Measurements from ENCODE around the gene SAMD8.

The SAMD8 gene

GRCh38 chr10:75071756-75072155 lies 39.7 kb upstream of the SAMD8 start:
- Histone ChIP-seq H3K9me3 (ENCODE audit: control insufficient read depth in 2 of 2, low read length in 2 of 2) (no peaks in the 10 kb centered on the region), H3K36me3 (ENCODE audit: control insufficient read depth in 2 of 2, insufficient read depth in 2 of 2, low read length in 2 of 2) (no peaks in the 10 kb centered on the region), H3K4me3 (ENCODE audit: low read length in 2 of 2) (no peak overlapping the region), H3K9ac (ENCODE audit: low read length in 2 of 2) (no peak overlapping the region), H3K27me3 (ENCODE audit: control insufficient read depth in 1 of 2, insufficient read depth in 2 of 2, low read length in 2 of 2) (no peaks in the 10 kb centered on the region), H3K27ac (ENCODE audit: low read length) (no peak overlapping the region), H3K4me1 (ENCODE audit: control insufficient read depth, insufficient read depth, low read length) (no peaks in the 10 kb centered on the region)

- Histone ChIP-seq H3K9me3 (ENCODE audit: control insufficient read depth in 2 of 2, low read length in 2 of 2) (no peaks in the 10 kb centered on the region), H3K36me3 (ENCODE audit: control insufficient read depth in 2 of 2, insufficient read depth in 2 of 2, low read length in 2 of 2) (no peaks in the 10 kb centered on the region), H3K4me1 (ENCODE audit: control insufficient read depth, insufficient read depth, low read length) (no peaks in the 10 kb centered on the region), H3K27me3 (ENCODE audit: control insufficient read depth in 1 of 2, insufficient read depth in 2 of 2, low read length in 2 of 2) (no peaks in the 10 kb centered on the region), H3K27ac (ENCODE audit: low read length) (no peak overlapping the region), H3K9ac (ENCODE audit: low read length in 2 of 2) (no peak overlapping the region), H3K4me3 (ENCODE audit: low read length in 2 of 2) (no peak overlapping the region)
These were observed 38.7 kb upstream of the SAMD8 start for GRCh38 chr10:75072727-75073126.

DNA sequence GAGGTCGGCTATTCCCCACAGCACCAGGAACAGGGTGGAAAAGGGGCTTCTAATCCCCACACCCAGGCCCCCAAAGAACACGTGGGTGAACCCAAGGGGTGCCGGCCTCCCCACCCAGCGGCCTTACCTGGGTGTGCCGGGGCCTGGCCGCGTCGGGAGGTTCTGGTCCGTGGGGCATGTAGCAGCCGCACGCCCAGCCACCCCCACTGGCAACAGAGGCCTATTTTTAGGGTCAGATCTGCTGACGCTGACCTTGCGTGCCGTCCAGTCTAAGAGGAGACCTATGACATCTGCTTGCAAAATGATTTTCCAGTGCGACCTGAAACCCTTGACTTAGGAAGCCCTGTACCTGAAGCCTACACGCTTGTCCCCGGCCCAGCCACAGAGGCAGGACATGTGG lies 38.0 kb upstream of the SAMD8 start:
- no peak overlapping the region for H3K27ac ChIP-seq (ENCODE audit: low read length)
- H3K9me3 ChIP-seq (ENCODE audit: control insufficient read depth in 2 of 2, low read length in 2 of 2) = no peaks in the 10 kb centered on the region
- H3K4me3 ChIP-seq (ENCODE audit: low read length in 2 of 2) = no peak overlapping the region
- H3K9ac ChIP-seq (ENCODE audit: low read length in 2 of 2) = no peak overlapping the region
- H3K36me3 ChIP-seq (ENCODE audit: control insufficient read depth in 2 of 2, insufficient read depth in 2 of 2, low read length in 2 of 2) = no peaks in the 10 kb centered on the region
- no peaks in the 10 kb centered on the region for H3K27me3 ChIP-seq (ENCODE audit: control insufficient read depth in 1 of 2, insufficient read depth in 2 of 2, low read length in 2 of 2)
- H3K4me1 ChIP-seq (ENCODE audit: control insufficient read depth, insufficient read depth, low read length) = no peaks in the 10 kb centered on the region

DNA sequence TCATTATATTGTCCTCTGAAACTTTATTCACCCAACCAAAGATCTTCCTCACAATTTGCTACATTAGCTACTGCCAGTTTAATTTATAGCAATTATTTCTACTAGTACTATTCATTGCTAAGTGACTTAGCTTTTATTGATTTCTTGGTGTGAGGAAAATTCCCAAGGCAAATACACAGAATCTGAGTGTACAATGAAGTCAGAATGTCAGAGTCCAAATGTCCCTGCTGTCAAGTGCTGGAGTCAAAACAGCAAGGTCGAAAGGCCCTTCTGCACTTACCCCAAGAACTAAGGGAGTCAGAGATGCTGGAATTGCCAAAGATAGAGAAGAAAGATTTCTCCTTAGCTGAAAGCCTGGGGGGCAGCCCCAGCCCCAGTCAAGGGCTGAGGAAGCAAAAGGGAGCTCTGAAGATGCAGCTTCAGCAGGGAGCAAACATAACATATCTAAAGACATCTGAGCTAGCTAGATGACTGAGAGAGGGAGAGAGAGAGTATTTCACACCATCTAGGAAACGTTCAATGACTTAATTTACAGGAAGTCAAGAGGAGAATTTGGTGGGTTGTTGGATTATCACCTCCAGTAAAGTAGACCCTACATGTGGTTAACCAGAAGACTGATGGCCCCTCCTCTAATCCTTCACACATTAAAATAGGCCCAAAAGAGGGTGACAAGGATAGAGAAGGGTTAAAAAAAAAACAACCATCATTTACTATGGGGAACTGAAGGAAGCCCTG lies 36.6 kb upstream of the SAMD8 start:
- Histone ChIP-seq H3K9me3 (ENCODE audit: control insufficient read depth in 2 of 2, low read length in 2 of 2) (no peaks in the 10 kb centered on the region), H3K4me1 (ENCODE audit: control insufficient read depth, insufficient read depth, low read length) (no peaks in the 10 kb centered on the region), H3K36me3 (ENCODE audit: control insufficient read depth in 2 of 2, insufficient read depth in 2 of 2, low read length in 2 of 2) (no peaks in the 10 kb centered on the region), H3K4me3 (ENCODE audit: low read length in 2 of 2) (no peak overlapping the region), H3K9ac (ENCODE audit: low read length in 2 of 2) (no peak overlapping the region), H3K27ac (ENCODE audit: low read length) (no peak overlapping the region), H3K27me3 (ENCODE audit: control insufficient read depth in 1 of 2, insufficient read depth in 2 of 2, low read length in 2 of 2) (no peaks in the 10 kb centered on the region)

GRCh38 chr10:75076348-75076747 lies 35.1 kb upstream of the SAMD8 start:
- no peak overlapping the region for H3K9ac ChIP-seq (ENCODE audit: low read length in 2 of 2)
- H3K27me3 ChIP-seq (ENCODE audit: control insufficient read depth in 1 of 2, insufficient read depth in 2 of 2, low read length in 2 of 2) = no peaks in the 10 kb centered on the region
- no peaks in the 10 kb centered on the region for H3K36me3 ChIP-seq (ENCODE audit: control insufficient read depth in 2 of 2, insufficient read depth in 2 of 2, low read length in 2 of 2)
- no peak overlapping the region for H3K27ac ChIP-seq (ENCODE audit: low read length)
- H3K4me3 ChIP-seq (ENCODE audit: low read length in 2 of 2) = no peak overlapping the region
- H3K9me3 ChIP-seq (ENCODE audit: control insufficient read depth in 2 of 2, low read length in 2 of 2) = peaks cover 1 to 2% of the 10 kb centered on the region in 2 donors
- H3K4me1 ChIP-seq (ENCODE audit: control insufficient read depth, insufficient read depth, low read length) = no peaks in the 10 kb centered on the region

DNA sequence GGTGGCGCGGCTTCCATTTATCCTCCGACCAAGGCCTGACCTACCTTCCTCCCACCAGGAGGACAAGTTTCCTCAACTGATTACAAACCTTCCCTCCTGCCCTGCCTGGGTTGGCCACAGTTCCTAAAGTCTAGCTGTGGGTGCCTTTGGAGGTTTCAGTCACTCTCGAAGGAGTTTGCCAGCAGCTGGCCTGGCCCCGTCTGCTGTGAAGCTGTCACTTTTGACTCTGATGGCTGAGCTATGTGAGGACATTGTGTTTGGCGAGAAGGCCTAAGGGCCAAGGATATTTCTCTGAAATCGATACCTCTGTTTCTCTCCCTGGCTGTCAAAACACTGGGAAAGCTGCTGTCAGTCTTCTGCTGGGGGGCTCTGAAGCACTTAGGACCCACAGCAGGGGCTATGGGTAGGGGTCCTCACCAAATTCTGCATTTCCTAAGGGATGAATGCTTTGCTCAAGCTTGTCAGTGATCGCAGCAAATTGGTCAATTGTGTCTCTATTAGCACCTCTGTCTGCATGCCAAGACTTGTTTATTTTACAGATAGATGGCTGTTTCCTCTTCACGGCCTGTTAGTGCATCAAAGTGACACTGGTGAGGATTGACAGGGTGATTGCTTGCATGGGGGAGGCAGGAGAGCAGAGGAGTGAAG lies 31.9 kb upstream of the SAMD8 start:
- Histone ChIP-seq H3K9ac (ENCODE audit: low read length in 2 of 2) (no peak overlapping the region), H3K4me3 (ENCODE audit: low read length in 2 of 2) (no peak overlapping the region), H3K9me3 (ENCODE audit: control insufficient read depth in 2 of 2, low read length in 2 of 2) (peaks cover 5 to 9% of the 10 kb centered on the region in 2 donors), H3K4me1 (ENCODE audit: control insufficient read depth, insufficient read depth, low read length) (no peaks in the 10 kb centered on the region), H3K27ac (ENCODE audit: low read length) (no peak overlapping the region), H3K36me3 (ENCODE audit: control insufficient read depth in 2 of 2, insufficient read depth in 2 of 2, low read length in 2 of 2) (no peaks in the 10 kb centered on the region), H3K27me3 (ENCODE audit: control insufficient read depth in 1 of 2, insufficient read depth in 2 of 2, low read length in 2 of 2) (no peaks in the 10 kb centered on the region)

GRCh38 chr10:75080554-75080953 lies 30.9 kb upstream of the SAMD8 start:
- H3K9ac ChIP-seq (ENCODE audit: low read length in 2 of 2) = no peak overlapping the region
- peaks cover 5 to 9% of the 10 kb centered on the region in 2 donors for H3K9me3 ChIP-seq (ENCODE audit: control insufficient read depth in 2 of 2, low read length in 2 of 2)
- H3K36me3 ChIP-seq (ENCODE audit: control insufficient read depth in 2 of 2, insufficient read depth in 2 of 2, low read length in 2 of 2) = no peaks in the 10 kb centered on the region
- no peaks in the 10 kb centered on the region for H3K27me3 ChIP-seq (ENCODE audit: control insufficient read depth in 1 of 2, insufficient read depth in 2 of 2, low read length in 2 of 2)
- H3K27ac ChIP-seq (ENCODE audit: low read length) = no peak overlapping the region
- no peaks in the 10 kb centered on the region for H3K4me1 ChIP-seq (ENCODE audit: control insufficient read depth, insufficient read depth, low read length)
- no peak overlapping the region for H3K4me3 ChIP-seq (ENCODE audit: low read length in 2 of 2)

GRCh38 chr10:75081379-75081778 lies 30.1 kb upstream of the SAMD8 start:
- no peak overlapping the region for H3K4me3 ChIP-seq (ENCODE audit: low read length in 2 of 2)
- no peaks in the 10 kb centered on the region for H3K36me3 ChIP-seq (ENCODE audit: control insufficient read depth in 2 of 2, insufficient read depth in 2 of 2, low read length in 2 of 2)
- H3K27ac ChIP-seq (ENCODE audit: low read length) = no peak overlapping the region
- no peak overlapping the region for H3K9ac ChIP-seq (ENCODE audit: low read length in 2 of 2)
- H3K27me3 ChIP-seq (ENCODE audit: control insufficient read depth in 1 of 2, insufficient read depth in 2 of 2, low read length in 2 of 2) = no peaks in the 10 kb centered on the region
- peaks cover 5 to 9% of the 10 kb centered on the region in 2 donors for H3K9me3 ChIP-seq (ENCODE audit: control insufficient read depth in 2 of 2, low read length in 2 of 2)
- no peaks in the 10 kb centered on the region for H3K4me1 ChIP-seq (ENCODE audit: control insufficient read depth, insufficient read depth, low read length)

DNA sequence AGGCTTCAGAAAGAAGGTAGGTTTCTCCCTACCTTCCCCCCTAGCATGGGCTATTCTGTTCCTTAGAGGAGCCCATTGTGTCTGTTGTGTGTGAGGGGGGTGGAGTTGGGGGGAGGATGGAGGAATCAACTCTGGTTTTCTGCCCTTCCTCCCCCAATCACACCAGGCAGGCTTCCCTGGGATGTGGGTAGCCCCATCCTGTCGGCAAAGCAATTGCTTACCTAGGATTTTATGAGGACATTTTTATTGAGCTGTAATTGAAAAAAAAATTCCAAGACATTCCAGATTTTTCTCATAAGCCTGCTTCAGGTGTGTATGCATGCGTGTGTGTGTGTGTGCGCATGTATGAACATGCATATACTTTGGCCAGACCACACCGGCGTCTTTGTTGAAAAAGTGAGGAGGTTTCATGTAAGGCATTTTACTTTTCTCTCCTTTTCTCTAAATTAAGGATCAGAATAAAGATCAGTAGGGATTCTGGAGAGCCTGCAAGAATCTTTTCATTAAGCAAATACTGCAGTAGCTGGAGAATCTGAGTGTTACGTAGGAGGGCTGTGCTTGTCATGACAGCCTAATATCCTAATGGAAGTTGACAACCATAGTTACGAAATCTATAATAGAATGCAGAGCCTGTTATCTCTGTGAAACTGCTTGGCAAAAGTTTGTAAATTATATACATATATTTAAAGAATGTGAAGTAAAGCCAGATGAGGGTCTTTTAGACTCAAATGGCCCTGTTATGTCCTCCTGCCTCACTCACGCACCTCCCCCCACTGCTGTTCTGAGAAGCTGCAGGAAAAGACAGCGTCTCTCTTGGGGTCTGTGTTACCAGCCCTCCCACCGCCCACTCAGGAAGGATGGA lies 27.3 kb upstream of the SAMD8 start:
- Histone ChIP-seq H3K36me3 (ENCODE audit: control insufficient read depth in 2 of 2, insufficient read depth in 2 of 2, low read length in 2 of 2) (no peaks in the 10 kb centered on the region), H3K4me1 (ENCODE audit: control insufficient read depth, insufficient read depth, low read length) (no peaks in the 10 kb centered on the region), H3K27ac (ENCODE audit: low read length) (no peak overlapping the region), H3K27me3 (ENCODE audit: control insufficient read depth in 1 of 2, insufficient read depth in 2 of 2, low read length in 2 of 2) (no peaks in the 10 kb centered on the region), H3K9ac (ENCODE audit: low read length in 2 of 2) (no peak overlapping the region), H3K4me3 (ENCODE audit: low read length in 2 of 2) (no peak overlapping the region), H3K9me3 (ENCODE audit: control insufficient read depth in 2 of 2, low read length in 2 of 2) (peaks cover 5 to 9% of the 10 kb centered on the region in 2 donors)

GRCh38 chr10:75084834-75085384 lies 26.5 kb upstream of the SAMD8 start:
- Histone ChIP-seq H3K27me3 (ENCODE audit: control insufficient read depth in 1 of 2, insufficient read depth in 2 of 2, low read length in 2 of 2) (no peaks in the 10 kb centered on the region), H3K4me1 (ENCODE audit: control insufficient read depth, insufficient read depth, low read length) (no peaks in the 10 kb centered on the region), H3K9me3 (ENCODE audit: control insufficient read depth in 2 of 2, low read length in 2 of 2) (peaks cover 5 to 9% of the 10 kb centered on the region in 2 donors)

More at GRCh38 chr10:75084834-75085384, 26.5 kb upstream of the SAMD8 start:
- no peak overlapping the region for H3K4me3 ChIP-seq (ENCODE audit: low read length in 2 of 2)
- H3K27ac ChIP-seq (ENCODE audit: low read length) = no peak overlapping the region
- no peak overlapping the region for H3K9ac ChIP-seq (ENCODE audit: low read length in 2 of 2)
- no peaks in the 10 kb centered on the region for H3K36me3 ChIP-seq (ENCODE audit: control insufficient read depth in 2 of 2, insufficient read depth in 2 of 2, low read length in 2 of 2)
